Measurements from ENCODE around the gene AGA. TPM values are rescaled to one million over a fixed set of nuclear protein-coding genes. Genes with fewer than 3 reads are reported as not detected.

The AGA gene
- total and polyA plus RNA-seq, 2 of the 13 experiments (the other 11 are each of a cell fraction or from before 2014, with no cell fraction given), result 21.9 to 22.3 TPM

- 0 out of 2 replicates have a peak, but pooled peaks have one; percentile 45 for TF ChIP-seq NR2C2 (CRISPR knock-in tag; IDR thresholded peaks at IDR 0.05; ENCODE audit: borderline replicate concordance)
- TF ChIP-seq ZNF570 (CRISPR knock-in tag; IDR thresholded peaks at IDR 0.05; ENCODE audit: borderline replicate concordance), result no peak
- peak; percentile 16 for TF ChIP-seq ZNF781 (CRISPR knock-in tag; IDR thresholded peaks at IDR 0.05; ENCODE audit: borderline replicate concordance, not compliant biosample characterization)
- no peak; the same call in 1 of the 2 replicates for TF ChIP-seq ZBTB46 (CRISPR knock-in tag; IDR thresholded peaks at IDR 0.05; ENCODE audit: borderline replicate concordance)
- 0 out of 2 replicates have a peak, but pooled peaks have one; percentile 11 for TF ChIP-seq ONECUT2 (CRISPR knock-in tag; IDR thresholded peaks at IDR 0.05)
- TF ChIP-seq ATF5 (CRISPR knock-in tag; IDR thresholded peaks at IDR 0.05; ENCODE audit: low read depth), result no peak
- peak; percentile 59 for TF ChIP-seq ARID5B (CRISPR knock-in tag; IDR thresholded peaks at IDR 0.05)
- peak; percentile 55; the same call in 1 of the 2 replicates for TF ChIP-seq SOX5 (CRISPR knock-in tag; IDR thresholded peaks at IDR 0.05; ENCODE audit: borderline replicate concordance)
- no peak for TF ChIP-seq TP53 (CRISPR knock-in tag; conservative IDR thresholded peaks at IDR 0.05)
- TF ChIP-seq E2F1 (CRISPR knock-in tag; IDR thresholded peaks at IDR 0.05), result peak; percentile 85
- TF ChIP-seq POLR2A (IDR thresholded peaks at IDR 0.05; ENCODE audit: insufficient read depth in 1 of 2, low read depth in 2 of 2, low read length in 2 of 2), result peak; percentile 89 to 90
- peak; percentile 50; the same call in 1 of the 2 replicates for TF ChIP-seq ZNF180 (CRISPR knock-in tag; IDR thresholded peaks at IDR 0.05; ENCODE audit: borderline replicate concordance, low read depth)
- TF ChIP-seq ATF3 (CRISPR knock-in tag; IDR thresholded peaks at IDR 0.05), result peak; percentile 66
- TF ChIP-seq BATF2 (CRISPR knock-in tag; IDR thresholded peaks at IDR 0.05), result 0 out of 2 replicates have a peak, but pooled peaks have one; percentile 40
- TF ChIP-seq YEATS4 (CRISPR knock-in tag; IDR thresholded peaks at IDR 0.05; ENCODE audit: borderline replicate concordance), result peak; percentile 84; the same call in 1 of the 2 replicates
- TF ChIP-seq ZKSCAN8 (CRISPR knock-in tag; IDR thresholded peaks at IDR 0.05; ENCODE audit: borderline replicate concordance), result peak; percentile 18; the same call in 1 of the 2 replicates
- TF ChIP-seq PHF8 (CRISPR knock-in tag; IDR thresholded peaks at IDR 0.05), result peak; percentile 95
- TF ChIP-seq ZBTB37 (CRISPR knock-in tag; IDR thresholded peaks at IDR 0.05), result no peak
Measured at GRCh38 chr4:177441803-177442622, at the start of gene AGA (continued).

All from HepG2 (cell line).